A549 treated with RU486 at 1 μM for 4 hours (cell line): ENCODE measurements around the gene TKT. TPM values are rescaled to one million over a fixed set of nuclear protein-coding genes. Genes with fewer than 3 reads are reported as not detected.

ENCODE experiments used
- total RNA-seq: library from RNA; stranded (reverse); fragments of 200-300 nt; extraction: Qiagen RNA extraction; gene quantifications from 5 replicates; pipeline ENCODE4 v1.2.3, GENCODE V29; 2022; ENCODE audit warnings: low read depth

TKT gene, protein sequence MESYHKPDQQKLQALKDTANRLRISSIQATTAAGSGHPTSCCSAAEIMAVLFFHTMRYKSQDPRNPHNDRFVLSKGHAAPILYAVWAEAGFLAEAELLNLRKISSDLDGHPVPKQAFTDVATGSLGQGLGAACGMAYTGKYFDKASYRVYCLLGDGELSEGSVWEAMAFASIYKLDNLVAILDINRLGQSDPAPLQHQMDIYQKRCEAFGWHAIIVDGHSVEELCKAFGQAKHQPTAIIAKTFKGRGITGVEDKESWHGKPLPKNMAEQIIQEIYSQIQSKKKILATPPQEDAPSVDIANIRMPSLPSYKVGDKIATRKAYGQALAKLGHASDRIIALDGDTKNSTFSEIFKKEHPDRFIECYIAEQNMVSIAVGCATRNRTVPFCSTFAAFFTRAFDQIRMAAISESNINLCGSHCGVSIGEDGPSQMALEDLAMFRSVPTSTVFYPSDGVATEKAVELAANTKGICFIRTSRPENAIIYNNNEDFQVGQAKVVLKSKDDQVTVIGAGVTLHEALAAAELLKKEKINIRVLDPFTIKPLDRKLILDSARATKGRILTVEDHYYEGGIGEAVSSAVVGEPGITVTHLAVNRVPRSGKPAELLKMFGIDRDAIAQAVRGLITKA
- total RNA-seq, result 1,688 to 2,164 TPM (median 2,088 TPM) in 5 replicates

DNA sequence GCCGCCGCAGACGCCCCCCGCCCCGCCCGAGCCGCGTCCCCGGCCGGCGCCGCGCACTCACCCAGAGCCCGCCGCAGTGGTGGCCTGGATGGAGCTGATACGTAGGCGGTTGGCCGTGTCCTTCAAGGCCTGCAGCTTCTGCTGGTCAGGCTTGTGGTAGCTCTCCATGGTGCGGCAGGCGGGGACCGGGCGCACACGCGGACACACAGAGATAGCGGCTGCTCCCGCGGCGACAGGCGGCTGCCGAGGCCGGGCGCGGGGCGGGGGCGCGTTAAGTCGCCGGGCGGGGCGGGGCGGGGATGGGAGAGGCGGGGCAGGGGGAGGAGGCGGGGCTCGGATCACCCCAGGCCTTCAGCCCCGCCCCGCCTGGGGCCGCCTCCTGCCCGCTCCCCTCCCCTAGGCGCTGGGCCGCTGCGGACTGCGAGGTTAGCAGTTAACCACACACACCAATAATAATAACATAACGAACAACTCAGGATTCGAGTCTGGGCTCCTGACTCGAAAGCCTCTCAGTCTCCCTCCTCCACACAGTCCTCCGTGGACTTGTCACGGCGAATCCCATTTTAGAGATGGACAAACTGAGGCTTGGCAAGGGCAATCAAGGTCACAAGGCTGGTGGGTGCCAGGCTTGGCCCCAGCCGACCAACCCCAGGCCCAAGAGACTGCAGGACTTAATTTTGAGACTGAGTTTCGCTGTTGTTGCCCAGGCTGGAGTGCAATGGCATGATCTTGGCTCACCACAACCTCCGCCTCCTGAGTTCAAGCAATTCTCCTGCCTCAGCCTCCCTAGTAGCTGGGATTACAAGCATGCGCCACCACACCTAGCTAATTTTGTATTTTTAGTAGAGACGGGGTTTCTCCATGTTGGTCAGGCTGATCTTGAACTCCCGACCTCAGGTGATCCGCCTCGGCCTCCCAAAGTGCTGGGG is at the start of gene TKT:
Gene TKT, minus strand, starts transcription at position 248 of the 929 bp plus-strand sequence. Its CDS starts 80 bp downstream, at position 168.

Other genes starting within 250 kb of the TKT start
- 6.1 to 8.6 TPM (median 8.1 TPM) in 5 replicates for gene SFMBT1, start 209.9 kb downstream of the TKT start, total RNA-seq
- gene RFT1, start 125.6 kb downstream of the TKT start, total RNA-seq, result 18.3 to 28.2 TPM (median 26.4 TPM) in 5 replicates
- 20.3 to 27.5 TPM (median 24.3 TPM) in 5 replicates for gene PRKCD, start 94.8 kb downstream of the TKT start, total RNA-seq
- gene DCP1A, start 91.5 kb upstream of the TKT start, total RNA-seq, result 5.5 to 7.7 TPM (median 6.9 TPM) in 5 replicates
- gene CACNA1D, start 238.6 kb upstream of the TKT start, total RNA-seq, result 0.42 to 0.97 TPM (median 0.81 TPM) in 5 replicates